HG02973 (cell line): Measurements from ENCODE around the gene TACO1.

Experiments
- ATAC-seq: cut with Tn5 transposase; IDR thresholded peaks from one replicate; pipeline ENCODE4 v1.9.1; 2021; ENCODE audit warnings: moderate library complexity; ENCODE audit not compliant: unreplicated experiment

The TACO1 gene

DNA sequence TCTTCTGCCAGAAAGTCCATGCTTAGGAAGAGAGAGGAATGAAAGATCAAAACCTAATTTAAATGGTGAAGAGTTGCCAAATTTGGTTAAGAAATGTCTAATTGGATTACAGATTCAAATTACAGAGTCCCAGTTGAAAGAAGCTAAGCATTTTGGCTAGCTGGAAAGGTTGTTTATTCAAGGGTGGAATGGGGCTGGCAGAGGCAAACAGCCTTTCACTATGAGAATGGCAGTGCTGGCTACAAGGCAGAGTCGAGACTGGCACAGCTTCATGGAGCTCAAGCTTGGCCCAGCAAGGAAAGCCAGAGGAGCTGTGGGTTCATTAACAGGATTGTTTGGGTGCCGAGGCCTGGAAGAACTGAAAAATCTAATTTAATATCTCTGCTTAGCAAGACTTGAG lies 35.1 kb downstream of the TACO1 start:
- ATAC-seq, result no peak

GRCh38 chr17:63639125-63639524 lies 38.4 kb downstream of the TACO1 start:
- ATAC-seq, result no peak

DNA sequence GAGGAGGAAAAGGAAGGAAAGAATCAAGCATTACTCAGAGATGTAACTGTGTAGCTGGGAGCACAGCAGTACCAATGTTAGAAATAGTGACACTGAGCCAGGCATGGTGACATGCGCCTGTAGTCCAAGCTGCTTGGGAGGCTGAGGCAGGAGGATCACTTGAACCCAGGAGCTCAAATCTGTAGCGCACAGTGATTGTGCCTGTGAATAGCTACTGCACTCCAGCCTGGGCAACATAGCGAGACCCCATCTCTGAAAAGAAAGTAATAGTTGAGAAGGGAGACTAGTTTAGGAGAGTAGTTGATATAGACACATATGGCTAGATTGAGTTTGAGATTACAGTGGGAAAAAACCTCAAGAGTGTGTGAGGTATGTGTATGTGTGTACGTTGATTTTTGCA lies 39.3 kb downstream of the TACO1 start:
- ATAC-seq, result no peak

- ATAC-seq, result no peak
Measured at GRCh38 chr17:63641692-63642448, 41.2 kb downstream of the TACO1 start.

DNA sequence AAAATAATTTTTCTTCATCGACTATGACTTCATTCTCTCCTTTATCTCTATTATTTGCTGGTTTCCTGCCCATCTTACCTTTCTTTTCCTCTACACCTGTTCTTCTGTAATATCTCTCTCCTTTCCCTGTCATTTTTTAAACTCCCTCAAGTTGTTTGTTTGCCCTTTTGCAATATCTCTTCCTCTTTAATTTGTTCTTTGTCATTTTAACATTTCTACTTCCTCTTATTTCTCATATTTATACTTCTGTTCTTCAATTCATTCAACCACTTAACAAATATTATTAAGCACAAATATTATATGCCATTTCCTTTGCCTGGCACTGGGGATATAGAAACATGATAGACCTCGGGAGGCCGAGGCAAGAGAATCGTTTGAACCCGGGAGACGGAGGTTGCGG lies 44.2 kb downstream of the TACO1 start:
- no peak for ATAC-seq

DNA sequence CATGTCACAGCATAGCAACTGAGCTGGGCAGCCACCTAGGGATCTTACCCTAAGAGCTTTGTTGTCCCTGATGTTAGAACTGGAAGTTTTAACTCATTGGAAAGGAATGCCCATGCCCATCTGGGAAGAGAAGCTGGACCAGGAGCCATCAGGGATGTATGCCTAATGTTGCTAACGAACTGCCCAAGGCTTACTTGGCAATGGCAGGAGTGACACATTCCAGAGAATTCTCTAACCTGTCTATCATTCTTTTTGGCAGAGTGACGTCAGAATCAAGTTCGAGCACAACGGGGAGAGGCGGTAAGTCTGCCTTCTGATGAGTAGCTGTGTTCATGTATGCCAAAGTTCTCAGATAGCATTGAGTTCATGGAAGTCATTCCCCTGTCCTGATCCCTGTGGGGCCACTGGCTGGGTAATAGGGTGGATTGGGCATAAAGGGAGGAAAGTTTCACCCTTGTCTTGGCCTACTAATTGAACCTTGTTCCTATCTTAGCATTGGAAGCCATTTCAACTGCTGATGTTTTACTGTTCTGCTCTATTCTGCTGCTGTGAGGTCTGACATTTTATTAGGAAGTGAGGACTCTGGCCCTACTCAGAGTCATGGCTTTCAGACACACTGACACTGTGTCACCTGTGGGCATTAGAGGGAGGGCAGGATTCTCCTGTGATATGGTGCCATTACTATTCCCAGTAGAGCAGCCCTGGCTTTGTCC lies 45.2 kb downstream of the TACO1 start:
- ATAC-seq, result peak; percentile 74

- peak; percentile 83 for ATAC-seq
Measured at GRCh38 chr17:63646488-63646806, 45.8 kb downstream of the TACO1 start.

DNA sequence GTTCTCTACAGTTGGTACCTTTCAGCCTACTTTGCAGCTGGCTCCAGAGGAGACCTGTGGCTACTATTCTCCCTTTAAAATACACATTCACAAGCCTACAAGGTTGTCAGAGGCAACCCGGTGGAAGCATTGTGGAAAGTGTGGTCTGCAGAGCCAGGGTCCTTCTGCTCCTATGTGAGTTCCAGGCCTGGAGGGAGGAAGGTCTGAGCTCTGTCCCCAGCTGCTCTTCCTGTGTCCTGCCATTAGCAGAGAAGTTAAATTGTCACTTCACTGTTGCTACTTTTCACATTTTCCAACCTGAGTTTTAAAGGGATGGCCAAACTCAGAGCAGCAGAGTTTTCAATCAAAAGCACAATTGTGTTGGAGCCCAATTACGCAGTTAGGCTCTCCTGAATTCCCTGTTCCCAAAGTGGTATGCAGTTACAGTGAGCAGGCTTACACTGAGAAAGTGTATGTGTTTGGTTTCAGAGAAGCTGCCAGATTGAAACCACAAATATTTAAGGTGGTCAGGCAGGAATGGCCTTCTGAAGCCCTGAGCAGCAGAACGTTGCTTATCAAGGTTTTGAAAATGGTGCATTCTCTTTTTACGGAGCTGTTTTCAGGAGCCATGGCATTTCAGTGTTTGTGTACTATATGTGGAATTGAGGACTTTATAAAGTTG lies 46.5 kb downstream of the TACO1 start:
- ATAC-seq, result no peak

DNA sequence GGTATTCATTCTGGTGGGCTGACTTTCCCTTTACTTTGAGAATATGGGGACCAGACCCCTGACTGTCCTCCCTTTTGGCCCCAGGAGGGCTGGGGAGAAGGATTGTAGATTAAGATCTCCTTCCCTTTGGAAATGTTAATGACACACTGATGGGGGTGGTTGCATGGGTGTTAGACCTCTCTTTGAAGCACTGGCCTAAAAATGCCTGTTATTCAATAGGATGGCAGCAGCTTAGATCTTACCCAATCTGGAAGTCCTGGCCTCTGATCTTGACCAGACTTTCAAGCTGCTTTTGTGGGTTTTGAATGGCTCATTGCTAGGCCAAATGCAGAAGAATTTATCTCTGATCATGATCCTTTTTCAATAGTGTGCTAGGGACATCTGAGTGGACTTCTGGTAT lies 47.2 kb downstream of the TACO1 start:
- ATAC-seq, result no peak

DNA sequence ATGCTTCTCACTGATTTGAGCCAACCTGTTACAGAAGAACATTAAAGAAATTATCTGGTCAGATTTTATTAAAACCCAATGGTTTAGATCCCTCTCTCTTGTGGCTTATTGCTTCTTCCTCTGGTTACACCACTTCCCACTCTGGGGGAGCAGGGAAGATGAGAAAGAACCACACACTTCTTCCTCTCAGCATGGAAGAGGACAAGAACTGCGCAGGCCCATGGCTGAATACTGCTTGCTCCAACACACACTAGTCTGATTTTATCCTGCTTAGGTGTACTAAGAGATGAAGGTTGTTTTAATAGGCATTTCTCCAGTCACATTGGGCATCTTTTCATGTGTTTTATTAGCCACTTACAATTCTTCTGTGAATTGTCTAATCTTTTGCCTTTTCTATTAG lies 49.1 kb downstream of the TACO1 start:
- no peak for ATAC-seq

DNA sequence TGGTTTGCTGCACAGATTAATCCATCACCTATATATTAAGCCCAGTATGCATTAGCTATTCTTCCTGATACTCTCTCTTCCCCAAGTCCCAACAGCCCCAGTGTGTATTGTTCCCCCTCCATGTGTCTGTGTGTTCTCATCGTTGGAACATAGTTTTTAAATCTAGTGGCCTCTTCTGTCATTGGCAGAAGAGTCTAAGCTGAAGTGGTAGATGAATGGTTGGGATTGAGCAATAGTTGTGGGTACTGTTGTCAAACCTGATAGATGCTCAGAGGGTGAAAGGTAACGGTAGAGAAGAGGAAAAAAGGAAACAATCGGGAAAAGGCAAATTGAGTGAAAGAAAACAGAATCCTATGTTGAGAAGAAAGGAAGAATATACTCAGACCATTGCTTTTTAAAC lies 51.4 kb downstream of the TACO1 start:
- no peak for ATAC-seq

DNA sequence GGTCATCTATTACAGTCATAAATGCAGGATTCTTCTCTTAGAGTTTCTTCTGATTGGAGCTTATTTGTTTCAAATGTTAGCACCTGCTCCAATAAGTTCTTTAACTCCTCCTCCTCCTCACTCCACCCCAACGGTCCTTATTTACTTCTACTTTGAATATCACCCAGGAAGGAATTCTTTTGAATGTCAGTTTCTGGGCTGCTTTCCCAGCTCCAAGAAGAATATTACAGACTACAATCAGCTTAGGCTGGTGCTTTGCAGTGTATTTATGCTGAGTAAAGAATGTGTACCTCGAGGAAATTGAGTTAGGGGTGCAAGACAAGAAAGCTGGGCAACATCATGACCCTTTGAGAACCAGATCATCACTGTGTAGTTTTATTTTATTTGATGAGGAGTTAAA lies 52.4 kb downstream of the TACO1 start:
- no peak for ATAC-seq

DNA sequence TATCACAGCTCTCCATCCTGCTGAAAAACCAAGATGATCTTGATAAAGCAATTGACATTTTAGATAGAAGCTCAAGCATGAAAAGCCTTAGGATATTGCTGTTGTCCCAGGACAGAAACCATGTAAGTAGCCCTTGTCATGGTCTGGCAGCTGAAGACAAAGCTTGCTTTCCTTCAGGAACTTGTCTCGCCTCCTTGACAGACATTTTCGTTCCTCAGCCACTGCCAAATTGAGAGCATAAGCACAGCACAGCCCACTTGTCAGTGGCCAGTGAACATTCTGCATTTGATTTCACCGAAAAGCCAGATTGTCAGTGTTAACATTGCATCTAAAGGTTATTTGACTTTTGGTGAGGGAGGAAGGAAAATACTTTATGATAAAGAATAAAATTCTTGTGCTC lies 57.1 kb downstream of the TACO1 start:
- ATAC-seq, result no peak
